IMR-90 (cell line): ENCODE data around the gene PAK4. TPM values are rescaled to one million over a fixed set of nuclear protein-coding genes. Genes with fewer than 3 reads are reported as not detected.

Experiments used
- ATAC-seq: fragments of 200-7000 bp; cut with Tn5 transposase; 2 replicates; pipeline ENCODE4 v1.9.1; 2020; ENCODE audit warnings: low read depth, mild to moderate bottlenecking, moderate library complexity
- BruUV-seq: library from RNA; stranded (reverse); fragments of 400-500 nt; replicated peaks from 2 replicates; lab custom pipeline; 2021; lab: Mats Ljungman, UMichigan
- CTCF ChIA-PET: fragments of 300-600 bp; formaldehyde crosslinking; extraction: SDS; loops from one replicate; lab custom pipeline; 2021; ENCODE audit warnings: antibody characterized with exemption; lab: Yijun Ruan, JAX
- POLR2A ChIA-PET: fragments of 300-600 bp; sonication (Branson Sonifier 250); formaldehyde crosslinking; loops from one replicate; lab custom pipeline; 2022; ENCODE audit warnings: antibody characterized with exemption; ENCODE audit not compliant: unreplicated experiment; lab: Charles Lee
- DNase-seq: peaks from one replicate; pipeline ENCODE4 v3.0.0; 2013
- H2AFZ ChIP-seq: replicated peaks from 2 replicates; pipeline ENCODE3; 2013; ENCODE audit warnings: low read length, mild to moderate bottlenecking; ENCODE audit not compliant: poor library complexity
- H2AK5ac ChIP-seq: 2 replicates; pipeline ENCODE4 v1.6.1; 2013; ENCODE audit warnings: low read depth, low read length, inconsistent platforms
- H2AK9ac ChIP-seq: replicated peaks from 2 replicates; pipeline ENCODE3; 2013; ENCODE audit warnings: mild to moderate bottlenecking, low read depth, low read length, moderate library complexity; ENCODE audit not compliant: poor library complexity
- H2BK120ac ChIP-seq: 2 replicates; pipeline ENCODE4 v1.6.1; 2013; ENCODE audit warnings: low read depth, low read length, inconsistent platforms
- H2BK15ac ChIP-seq: 3 replicates; pipeline ENCODE4 v1.6.1; 2013; ENCODE audit warnings: low read depth, low read length, inconsistent platforms
- H2BK20ac ChIP-seq: 2 replicates; pipeline ENCODE4 v1.6.1; 2013; ENCODE audit warnings: low read depth, mild to moderate bottlenecking, inconsistent platforms, low read length, moderate library complexity
- H2BK5ac ChIP-seq: 2 replicates; pipeline ENCODE4 v1.6.1; 2013; ENCODE audit warnings: mild to moderate bottlenecking, low read depth, low read length, inconsistent platforms; ENCODE audit not compliant: poor library complexity, severe bottlenecking
- H3K14ac ChIP-seq: replicated peaks from 2 replicates; pipeline ENCODE4 v1.6.1; 2013; ENCODE audit warnings: low read depth, low read length, inconsistent platforms
- H3K18ac ChIP-seq: 2 replicates; pipeline ENCODE4 v1.6.1; 2013; ENCODE audit warnings: low read depth, low read length, control low read depth
- H3K23ac ChIP-seq: 2 replicates; pipeline ENCODE4 v1.6.1; 2013; ENCODE audit warnings: low read depth, low read length, inconsistent platforms
- H3K27ac ChIP-seq: 2 replicates; pipeline ENCODE4 v1.5.1; 2013; ENCODE audit warnings: mild to moderate bottlenecking, control low read depth, low read length; ENCODE audit not compliant: insufficient read depth
- H3K27me3 ChIP-seq: 2 replicates; pipeline ENCODE4 v1.6.1; 2013; ENCODE audit warnings: low read length; ENCODE audit not compliant: control insufficient read depth, insufficient read depth
- H3K36me3 ChIP-seq: 2 replicates; pipeline ENCODE4 v1.6.1; 2013; ENCODE audit warnings: low read length, mixed read lengths; ENCODE audit not compliant: control insufficient read depth, insufficient read depth
- H3K4ac ChIP-seq: 2 replicates; pipeline ENCODE4 v1.6.1; 2013; ENCODE audit warnings: low read depth, low read length, inconsistent platforms
- H3K4me1 ChIP-seq: 2 replicates; pipeline ENCODE4 v1.6.1; 2013; ENCODE audit warnings: low read length, mixed read lengths; ENCODE audit not compliant: control insufficient read depth, insufficient read depth
- H3K4me2 ChIP-seq: 2 replicates; pipeline ENCODE4 v1.6.1; 2013; ENCODE audit warnings: low read depth, mild to moderate bottlenecking, control low read depth, low read length, moderate library complexity
- H3K4me3 ChIP-seq: 2 replicates; pipeline ENCODE4 v1.5.1; 2013; ENCODE audit warnings: low read depth, mild to moderate bottlenecking, control low read depth, low read length, moderate library complexity; ENCODE audit not compliant: insufficient read depth
- H3K56ac ChIP-seq: 2 replicates; pipeline ENCODE4 v1.6.1; 2013; ENCODE audit warnings: low read length, inconsistent platforms; ENCODE audit not compliant: insufficient read depth; ENCODE audit errors: extremely low read depth
- H3K79me1 ChIP-seq, 2 experiments: 2 replicates each; pipeline ENCODE4 v1.6.1; 2013; ENCODE audit warnings: low read length in 2 of 2, inconsistent platforms in 1 of 2, low read depth in 1 of 2
- H3K9ac ChIP-seq: 2 replicates; pipeline ENCODE4 v1.6.1; 2013; ENCODE audit warnings: low read depth, low read length, control low read depth
- H3K9me1 ChIP-seq: 2 replicates; pipeline ENCODE4 v1.6.1; 2013; ENCODE audit warnings: low read length, inconsistent platforms; ENCODE audit not compliant: insufficient read depth
- H3K9me3 ChIP-seq: 2 replicates; pipeline ENCODE4 v1.6.1; 2013; ENCODE audit warnings: low read length; ENCODE audit not compliant: control insufficient read depth, insufficient read depth
- H4K20me1 ChIP-seq: 2 replicates; pipeline ENCODE4 v1.6.1; 2013; ENCODE audit warnings: low read length, inconsistent platforms; ENCODE audit not compliant: insufficient read depth
- H4K5ac ChIP-seq: 2 replicates; pipeline ENCODE4 v1.6.1; 2013; ENCODE audit warnings: mild to moderate bottlenecking, low read depth, low read length, control low read depth
- H4K8ac ChIP-seq, 2 experiments: 2 replicates each; pipeline ENCODE4 v1.6.1; 2013; ENCODE audit warnings: low read depth in 2 of 2, low read length in 2 of 2, control low read depth in 1 of 2, inconsistent platforms in 1 of 2
- H4K91ac ChIP-seq: 2 replicates; pipeline ENCODE4 v1.6.1; 2013; ENCODE audit warnings: low read depth, low read length, inconsistent platforms; ENCODE audit not compliant: insufficient read depth
- RCOR1 ChIP-seq: IDR thresholded peaks from 2 replicates; pipeline ENCODE4 v1.6.1; 2012; ENCODE audit warnings: mild to moderate bottlenecking, low read length, improper control_type of control experiment; ENCODE audit not compliant: insufficient replicate concordance
- WGBS, 2 experiments: methylation state at CpG; one replicate each; pipeline versions ENCODE4 v1.1.5 to v1.1.7; 2013; ENCODE audit warnings: missing lambda C conversion rate in 2 of 2; ENCODE audit not compliant: insufficient read length in 1 of 2; ENCODE audit errors: extremely low coverage in 2 of 2; 5-methylcytosine and 5-hydroxymethylcytosine counted together
- dilution Hi-C: fragments of 300-500 bp; cut with HindIII; formaldehyde crosslinking; loops from one replicate; pipeline ENCODE4 v1.14.3; 2018; ENCODE audit warnings: low sequenced_read_pairs; ENCODE audit not compliant: unreplicated experiment
- in situ Hi-C: fragments of 300-500 bp; cut with MboI; formaldehyde crosslinking; loops from 3 replicates; pipeline ENCODE4 v1.14.3; 2019; ENCODE audit warnings: low sequenced_read_pairs, inconsistent platforms, mixed read lengths
- intact Hi-C: fragments of 100-400 bp; cut with micrococcal nuclease; formaldehyde crosslinking; loops from 2 replicates; pipeline ENCODE4 v1.10.0; 2022
- polyA plus RNA-seq, 3 experiments: library from polyadenylated mRNA; depleted of rRNA; stranded (reverse); fragments of >200 nt; gene quantifications; 2 replicates each; pipeline ENCODE4 v1.2.3, GENCODE V29; 2012; ENCODE audit warnings: low replicate concordance in 1 of 3
- total RNA-seq: library from RNA; depleted of rRNA; stranded (reverse); fragments of >200 nt; gene quantifications from 2 replicates; pipeline ENCODE4 v1.2.3, GENCODE V29; 2012

PAK4 gene
- total and polyA plus RNA-seq, 2 of the 4 experiments (the other 2 are of a cell fraction): 2.0 to 27.2 TPM

GRCh38 chr19:39170386-39171231, 45.0 kb downstream of the PAK4 start:
- no peak overlapping the region for H3K4ac ChIP-seq
- no peaks in the 10 kb centered on the region for H3K9me1 ChIP-seq
- in situ Hi-C loops: no loop called here
- H2BK15ac ChIP-seq: no peak overlapping the region
- H3K14ac ChIP-seq: no peak overlapping the region
- peaks cover 40% of the 10 kb centered on the region for H3K36me3 ChIP-seq
- no TSS peak for BruUV-seq
- no peak for TF ChIP-seq RCOR1
- WGBS, 2 experiments: 88% methylated on average over 10 of the region's 17 CpGs; no CpG with 5 or more reads in 1 of the 2 experiments
- H3K23ac ChIP-seq: no peak overlapping the region
- no peak overlapping the region for H3K4me2 ChIP-seq
- no peak overlapping the region for H4K91ac ChIP-seq
- H4K8ac ChIP-seq: no peak overlapping the region
- no peak overlapping the region for H2BK20ac ChIP-seq
- ChIA-PET CTCF (no interaction called here), POLR2A (no interaction called here)
- no peak overlapping the region for H2AFZ ChIP-seq
- no peak overlapping the region for H4K5ac ChIP-seq
- no peaks in the 10 kb centered on the region for H3K4me1 ChIP-seq
- no peak overlapping the region for H3K9ac ChIP-seq
- no peak overlapping the region for H2AK5ac ChIP-seq
- ATAC-seq: no peak
- H2BK5ac ChIP-seq: no peak overlapping the region
- peaks cover 4 to 22% of the 10 kb centered on the region in 2 experiments for H3K79me1 ChIP-seq
- H3K4me3 ChIP-seq: no peak overlapping the region
- no peak overlapping the region for H2BK120ac ChIP-seq
- no peaks in the 10 kb centered on the region for H3K9me3 ChIP-seq
- no peak for DNase-seq
- H4K20me1 ChIP-seq: peaks cover 14% of the 10 kb centered on the region; the same call in 1 of the 2 replicates
- no peak overlapping the region for H3K27ac ChIP-seq
- dilution Hi-C loops: no loop called here
- H3K56ac ChIP-seq: no peak overlapping the region
- no peaks in the 10 kb centered on the region for H3K27me3 ChIP-seq
- intact Hi-C loops: no loop called here
- H2AK9ac ChIP-seq: no peak overlapping the region
- H3K18ac ChIP-seq: no peak overlapping the region
